HL-60 (cell line): ENCODE measurements around the gene MASP2.

Experiments used
- DNase-seq, 2 experiments: peaks; one replicate each; pipeline ENCODE4 v3.0.0-alpha.2; 2010 to 2020; ENCODE audit warnings: low read depth in 1 of 2, low spot score in 1 of 2
- H3K27ac ChIP-seq: fragments of 250-450 bp; sonication (Bioruptor Pico); replicated peaks from 2 replicates; pipeline ENCODE4 v1.5.1; 2020; ENCODE audit warnings: mild to moderate bottlenecking, moderate library complexity
- H3K27me3 ChIP-seq: fragments of 250-450 bp; sonication (Bioruptor Pico); 2 replicates; pipeline ENCODE4 v1.5.1; 2021; ENCODE audit warnings: mild to moderate bottlenecking, moderate library complexity; ENCODE audit not compliant: insufficient read depth, poor library complexity, severe bottlenecking
- H3K4me3 ChIP-seq: replicated peaks from 2 replicates; pipeline ENCODE4 v1.5.1; 2011; ENCODE audit warnings: mild to moderate bottlenecking, control low read depth, low read length; ENCODE audit not compliant: insufficient read depth
- CTCF ChIP-seq: IDR thresholded peaks from one replicate; pipeline ENCODE4 v1.5.1; 2011; ENCODE audit warnings: low read length, control low read depth, inconsistent platforms; ENCODE audit not compliant: insufficient read depth
- GABPA ChIP-seq: IDR thresholded peaks from 2 replicates; pipeline ENCODE4 v1.6.1; 2012; ENCODE audit warnings: low read depth
- POLR2AphosphoS5 ChIP-seq: IDR thresholded peaks from 2 replicates; pipeline ENCODE4 v1.6.1; 2012; ENCODE audit warnings: low read depth
- REST ChIP-seq: IDR thresholded peaks from 2 replicates; pipeline ENCODE4 v1.6.1; 2012; ENCODE audit warnings: low read depth; ENCODE audit not compliant: insufficient replicate concordance
- SPI1 ChIP-seq: IDR thresholded peaks from 2 replicates; pipeline ENCODE4 v1.6.1; 2012; ENCODE audit warnings: low read depth, mild to moderate bottlenecking, borderline replicate concordance

MASP2 gene

GRCh38 chr1:10979483-10979920, 67.5 kb downstream of the MASP2 start:
- no peak for TF ChIP-seq CTCF
- TF ChIP-seq SPI1 = no peak
- TF ChIP-seq GABPA = no peak
- no peak for TF ChIP-seq POLR2AphosphoS5
- TF ChIP-seq REST = no peak
- H3K27me3 ChIP-seq = no peaks in the 10 kb centered on the region
- peak in 1 of 2 experiments; percentile 21 for DNase-seq
- H3K27ac ChIP-seq = no peak overlapping the region
- H3K4me3 ChIP-seq = no peak overlapping the region

- Histone ChIP-seq H3K27ac (no peak overlapping the region), H3K4me3 (no peak overlapping the region), H3K27me3 (no peaks in the 10 kb centered on the region)
- TF ChIP-seq REST = no peak
- TF ChIP-seq GABPA = no peak
- no peak for TF ChIP-seq CTCF
- no peak for TF ChIP-seq SPI1
- TF ChIP-seq POLR2AphosphoS5 = no peak
- no peak for DNase-seq
These were observed 68.3 kb downstream of the MASP2 start for GRCh38 chr1:10978719-10979118.
